ENCODE data around the gene LUC7L2. TPM values are rescaled to one million over a fixed set of nuclear protein-coding genes. Genes with fewer than 3 reads are reported as not detected.
"Not testable (repeated sequence)": the region's sequence is repeated elsewhere in the genome, so short reads cannot be mapped to it uniquely, and the experiment has no call there.

LUC7L2 gene
- total and polyA plus RNA-seq, 2 of the 8 experiments (the other 6 are each of a cell fraction or from before 2014, with no cell fraction given): 22.9 to 67.8 TPM

DNA sequence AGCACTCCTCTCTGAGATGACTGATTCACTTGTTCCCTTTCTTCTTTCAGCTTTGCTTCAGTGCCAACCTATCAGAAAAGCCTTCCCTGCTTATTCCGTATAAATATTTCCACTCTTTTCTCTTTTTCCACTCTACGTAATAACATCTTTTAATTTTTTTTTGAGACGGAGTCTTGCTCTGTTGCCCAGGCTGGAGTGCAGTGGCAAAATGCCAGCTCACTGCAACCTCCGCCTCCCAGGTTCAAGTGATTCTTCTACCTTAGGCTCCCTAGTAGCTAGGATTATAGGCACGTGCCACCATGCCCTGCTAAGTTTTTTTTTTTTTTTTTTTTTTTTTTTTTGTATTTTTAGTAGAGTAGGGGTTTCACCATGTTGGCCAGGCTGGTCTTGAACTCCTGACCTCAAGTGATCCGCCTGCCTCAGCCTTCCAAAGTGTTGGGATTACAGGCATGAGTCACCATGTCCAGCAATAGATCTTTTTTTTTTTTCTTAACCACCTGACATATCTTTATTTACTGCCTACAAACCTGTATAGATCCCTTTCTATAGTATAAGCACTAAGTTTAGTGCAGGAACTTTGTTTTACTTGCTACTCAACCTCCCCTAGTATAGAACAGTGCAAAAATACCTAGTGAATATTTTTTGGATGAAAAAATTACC, 55.2 kb downstream of the LUC7L2 start:
- 92 to 100% methylated on average over 2 to 6 of the region's 6 CpGs for WGBS, 2 experiments (ENCODE audit: extremely low coverage in 1 of 2, insufficient coverage in 1 of 2, insufficient read length in 1 of 2, insufficient replicate concordance in 2 of 2, low coverage in 1 of 2, low lambda C conversion rate in 2 of 2, missing lambda C conversion rate in 1 of 2)
- not testable (repeated sequence) for FAIRE-seq; H2AFZ ChIP-seq (ENCODE audit: low read length); H3K23ac ChIP-seq (ENCODE audit: insufficient read length); H3K79me1 ChIP-seq (ENCODE audit: low read depth, low read length); H2BK120ac ChIP-seq (replicated peaks; ENCODE audit: low read depth, low read length); H3K9me3 ChIP-seq (ENCODE audit: insufficient read depth in 2 of 2, low read depth in 1 of 2, low read length in 1 of 2); H3K79me2 ChIP-seq (ENCODE audit: control insufficient read depth in 1 of 2, insufficient read depth in 2 of 2, low read length in 2 of 2); H3K56ac ChIP-seq (replicated peaks; ENCODE audit: insufficient read length, low read depth, low read length); H3K4me3 ChIP-seq (ENCODE audit: extremely low read depth in 1 of 4, insufficient read depth in 2 of 4, low read depth in 3 of 4, low read length in 4 of 4); H4K20me1 ChIP-seq (replicated peaks in 1 of 2; ENCODE audit: control insufficient read depth in 1 of 2, insufficient read depth in 2 of 2, low read length in 2 of 2); H3K4ac ChIP-seq (replicated peaks; ENCODE audit: insufficient read length, low read depth, low read length); H2BK12ac ChIP-seq (ENCODE audit: low read depth, low read length); H3K4me2 ChIP-seq (ENCODE audit: insufficient read depth in 1 of 2, low read depth in 2 of 2, low read length in 2 of 2); H2AK5ac ChIP-seq (ENCODE audit: low read depth, low read length); DNase-seq (ENCODE audit: low read depth in 1 of 2, low spot score in 2 of 2); H3K27me3 ChIP-seq (replicated peaks in 1 of 4; ENCODE audit: control insufficient read depth in 3 of 4, extremely low read depth in 1 of 4, insufficient read depth in 3 of 4, low read length in 3 of 4); H3K18ac ChIP-seq (ENCODE audit: extremely low read depth, low read length); H3K4me1 ChIP-seq (replicated peaks in 1 of 4; ENCODE audit: control insufficient read depth in 3 of 4, insufficient read depth in 4 of 4, low read length in 3 of 4); H4K91ac ChIP-seq (replicated peaks; ENCODE audit: insufficient read length, low read length); H3K27ac ChIP-seq (ENCODE audit: low read depth, low read length); H3K23me2 ChIP-seq (ENCODE audit: low read depth, low read length); H2BK5ac ChIP-seq (ENCODE audit: low read depth, low read length); H4K8ac ChIP-seq (ENCODE audit: extremely low read depth, insufficient read depth, low read length); H3K14ac ChIP-seq (ENCODE audit: insufficient read length); H2BK15ac ChIP-seq (ENCODE audit: low read length); H3K9ac ChIP-seq (replicated peaks in 1 of 4; ENCODE audit: extremely low read depth in 1 of 4, low read depth in 3 of 4, low read length in 3 of 4); H4K5ac ChIP-seq (ENCODE audit: insufficient read length, low read depth, low read length); H2BK20ac ChIP-seq (ENCODE audit: low read length)
- H3K36me3 ChIP-seq (ENCODE audit: control insufficient read depth in 2 of 4, insufficient read depth in 4 of 4, low read length in 3 of 4): peaks cover 0 to 80% (median 33%) of the 10 kb centered on the region in 4 experiments
- CTCF ChIA-PET (ENCODE audit: partially characterized antibody): interaction anchor here (0.6 to 3.8 kb wide), 4 partner anchors 10 to 26 kb away, joined by 4 to 16 read pairs (median 6); no protein-coding TSS in a partner anchor
- POLR2A ChIA-PET (ENCODE audit: partially characterized antibody): interaction anchor here (0.6 to 1.5 kb wide), 3 partner anchors 8 to 47 kb away, joined by 3 to 4 read pairs (median 3); no protein-coding TSS in a partner anchor

Measured in H1 (cell line).